HG02885 (cell line): Measurements from ENCODE around the gene PHEX.

Experiments
- ATAC-seq: cut with Tn5 transposase; IDR thresholded peaks from one replicate; pipeline ENCODE4 v1.9.1; 2021; ENCODE audit warnings: mild to moderate bottlenecking; ENCODE audit not compliant: unreplicated experiment, poor library complexity

Gene PHEX

GRCh38 chrX:22032084-22032483 lies at the start of gene PHEX:
Gene PHEX (plus strand): TSS chrX:22032325. CDS start chrX:22033006, 681 bp downstream.
- no peak for ATAC-seq

- peak; percentile 83 for ATAC-seq
These were observed 46.8 kb upstream of the PHEX start for GRCh38 chrX:21985332-21985777.

GRCh38 chrX:21986596-21986995 lies 45.5 kb upstream of the PHEX start:
- ATAC-seq: no peak

- ATAC-seq: peak; percentile 41
These were observed 42.7 kb upstream of the PHEX start for GRCh38 chrX:21989384-21989783.

- no peak for ATAC-seq
These were observed 41.3 kb upstream of the PHEX start for GRCh38 chrX:21990832-21991231.

GRCh38 chrX:21991504-21991903 lies 40.6 kb upstream of the PHEX start:
- no peak for ATAC-seq

GRCh38 chrX:21993265-21993664 lies 38.9 kb upstream of the PHEX start:
- ATAC-seq: peak; percentile 85

GRCh38 chrX:21996872-21997455 lies 35.2 kb upstream of the PHEX start:
- no peak for ATAC-seq

- no peak for ATAC-seq
These were observed 34.1 kb upstream of the PHEX start for GRCh38 chrX:21998037-21998436.

DNA sequence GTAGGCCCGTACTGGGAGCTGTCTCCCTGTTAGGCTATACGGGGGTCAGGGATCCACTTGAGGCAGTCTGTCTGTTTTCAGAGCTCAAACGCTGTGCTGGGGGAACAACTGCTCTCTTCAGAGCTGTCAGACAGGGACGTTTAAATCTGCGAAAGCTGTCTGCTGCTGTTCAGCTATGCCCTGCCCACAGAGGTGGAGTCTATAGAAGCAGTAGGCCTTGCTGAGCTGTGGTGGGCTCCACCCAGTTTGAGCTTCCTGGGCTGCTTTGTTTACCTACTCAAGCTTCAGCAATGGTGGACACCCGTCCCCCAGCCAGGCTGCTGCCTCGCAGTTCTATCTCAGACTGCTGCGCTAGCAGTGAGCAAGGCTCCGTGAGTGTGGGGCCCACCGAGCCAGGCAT lies 27.3 kb upstream of the PHEX start:
- no peak for ATAC-seq

- ATAC-seq: peak; percentile 41
These were observed 20.1 kb upstream of the PHEX start for GRCh38 chrX:22012051-22012450.

DNA sequence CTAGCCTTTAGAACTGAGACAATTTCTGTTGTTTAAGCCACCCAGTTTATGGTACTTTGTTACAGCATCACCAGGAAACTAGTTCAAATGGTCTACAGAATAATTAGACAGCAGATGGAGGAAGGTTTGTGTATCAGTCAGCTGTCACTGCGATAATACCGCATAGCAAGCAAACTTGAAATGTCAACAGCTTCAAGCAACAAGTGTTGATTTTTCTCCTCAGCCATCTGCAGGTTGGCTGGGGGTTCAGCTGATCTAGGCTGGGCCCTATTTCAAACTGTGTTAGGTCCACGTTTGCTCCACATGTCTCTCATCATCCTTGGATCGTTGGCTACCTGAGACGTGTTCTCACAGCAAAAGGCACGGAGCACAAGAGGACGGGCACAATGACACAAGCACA lies 19.2 kb upstream of the PHEX start:
- no peak for ATAC-seq

- no peak for ATAC-seq
These were observed 16.9 kb upstream of the PHEX start for GRCh38 chrX:22015139-22015750.

DNA sequence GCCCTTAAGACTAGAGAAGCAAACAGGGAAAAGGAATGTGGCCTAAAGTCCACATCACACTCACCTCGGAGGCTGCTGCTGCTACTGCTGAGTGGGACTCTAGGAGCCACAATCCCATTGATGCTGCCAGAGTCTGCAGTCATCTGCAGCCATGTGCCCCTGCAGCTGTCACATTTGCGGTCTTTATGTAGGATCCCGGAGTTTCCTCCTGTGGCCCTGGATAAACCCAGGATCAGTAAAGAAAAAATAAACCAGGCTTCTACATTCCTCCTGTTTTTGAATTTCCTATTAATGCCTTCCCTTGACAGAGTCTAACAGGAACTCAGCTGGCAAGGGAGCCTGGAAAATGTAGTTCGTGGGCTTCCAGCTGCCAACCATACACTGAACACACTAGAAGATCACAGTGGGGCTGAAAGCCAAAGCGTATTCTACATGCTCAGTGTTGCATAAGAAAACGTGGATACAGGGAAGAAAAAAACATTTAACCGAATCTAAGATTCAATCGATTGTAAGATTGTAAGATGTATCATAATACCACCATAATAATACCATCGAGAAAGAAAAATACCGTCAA lies 10.3 kb upstream of the PHEX start:
- no peak for ATAC-seq

- no peak for ATAC-seq
These were observed 7.5 kb upstream of the PHEX start for GRCh38 chrX:22024577-22024976.

GRCh38 chrX:22025751-22026150 lies 6.4 kb upstream of the PHEX start:
- no peak for ATAC-seq

DNA sequence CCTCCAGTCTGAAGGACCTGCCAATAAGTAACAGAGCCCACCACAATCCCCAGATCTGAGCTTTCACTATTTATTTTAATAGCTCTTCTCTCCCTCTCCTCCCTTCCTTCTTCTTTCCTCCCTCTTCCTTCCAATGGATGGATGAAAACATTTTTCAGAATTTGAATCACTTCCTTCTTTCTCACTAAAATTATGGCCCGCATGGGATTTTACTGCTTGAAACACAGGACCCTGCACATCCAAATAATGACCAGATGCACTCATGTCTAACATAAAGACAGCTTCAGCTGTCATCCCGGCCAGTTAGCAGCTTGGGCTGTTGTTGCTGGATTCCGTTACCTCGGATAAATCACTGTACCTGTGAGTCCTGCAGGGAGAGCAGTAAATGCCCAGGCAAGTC lies 5.4 kb upstream of the PHEX start:
- no peak for ATAC-seq

- ATAC-seq: no peak
These were observed 381 bp downstream of the PHEX start for GRCh38 chrX:22032506-22032905.

DNA sequence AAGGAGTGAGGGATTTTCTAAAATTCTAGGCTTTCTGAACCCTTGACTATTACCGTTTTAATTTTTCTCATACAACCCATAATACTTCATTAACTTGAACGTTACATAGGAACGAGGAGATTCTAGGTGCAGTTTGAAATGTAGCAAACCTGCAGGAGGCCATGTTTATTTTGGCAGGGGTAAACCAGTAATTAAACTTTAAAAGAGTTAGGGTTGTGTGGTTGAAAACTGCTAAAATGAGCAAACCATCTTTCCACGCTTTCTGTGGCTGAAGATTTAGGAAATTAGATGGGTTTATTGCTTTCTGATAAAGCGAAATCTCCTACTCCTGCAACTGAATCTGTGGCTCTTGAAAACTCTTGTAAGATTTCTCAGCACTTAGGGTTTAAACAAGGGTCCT lies 1.7 kb downstream of the PHEX start:
- no peak for ATAC-seq

GRCh38 chrX:22035236-22035635 lies 3.1 kb downstream of the PHEX start:
- ATAC-seq: no peak

- no peak for ATAC-seq
These were observed 5.1 kb downstream of the PHEX start for GRCh38 chrX:22037225-22037624.
